AG09319 (cell line): ENCODE results near the gene APBB2.
A peak's percentile ranks its signal among the peaks of the same experiment; 100 is the strongest.

Source experiments
- DNase-seq: peaks from one replicate; pipeline ENCODE4 v3.0.0-alpha.2; 2010; ENCODE audit warnings: low read depth; ENCODE audit errors: extremely low read depth
- TF ChIP-seq, protein P1 (sequence below): IDR thresholded peaks from 2 replicates; pipeline ENCODE4 v1.5.1; 2011; ENCODE audit warnings: low read depth, mild to moderate bottlenecking, inconsistent platforms, low read length, moderate library complexity

APBB2 gene

DNA sequence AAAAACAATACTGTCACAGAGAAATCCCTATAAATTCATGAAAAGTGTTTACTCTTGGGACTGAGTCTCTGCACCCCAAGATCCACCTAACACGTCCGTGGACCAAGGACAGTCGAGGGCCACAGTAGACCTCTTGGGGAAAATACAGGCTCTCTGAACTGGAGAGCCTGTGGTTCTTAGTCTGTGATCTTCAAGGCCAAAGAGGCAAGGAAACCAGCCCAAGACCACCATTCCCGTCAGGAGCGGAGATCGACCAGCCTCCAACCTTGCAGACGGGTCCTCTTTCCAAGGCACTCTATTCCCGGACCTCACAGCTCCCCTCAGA, 1.6 kb upstream of the APBB2 start:
- no peak for DNase-seq
- TF ChIP-seq, protein P1, sequence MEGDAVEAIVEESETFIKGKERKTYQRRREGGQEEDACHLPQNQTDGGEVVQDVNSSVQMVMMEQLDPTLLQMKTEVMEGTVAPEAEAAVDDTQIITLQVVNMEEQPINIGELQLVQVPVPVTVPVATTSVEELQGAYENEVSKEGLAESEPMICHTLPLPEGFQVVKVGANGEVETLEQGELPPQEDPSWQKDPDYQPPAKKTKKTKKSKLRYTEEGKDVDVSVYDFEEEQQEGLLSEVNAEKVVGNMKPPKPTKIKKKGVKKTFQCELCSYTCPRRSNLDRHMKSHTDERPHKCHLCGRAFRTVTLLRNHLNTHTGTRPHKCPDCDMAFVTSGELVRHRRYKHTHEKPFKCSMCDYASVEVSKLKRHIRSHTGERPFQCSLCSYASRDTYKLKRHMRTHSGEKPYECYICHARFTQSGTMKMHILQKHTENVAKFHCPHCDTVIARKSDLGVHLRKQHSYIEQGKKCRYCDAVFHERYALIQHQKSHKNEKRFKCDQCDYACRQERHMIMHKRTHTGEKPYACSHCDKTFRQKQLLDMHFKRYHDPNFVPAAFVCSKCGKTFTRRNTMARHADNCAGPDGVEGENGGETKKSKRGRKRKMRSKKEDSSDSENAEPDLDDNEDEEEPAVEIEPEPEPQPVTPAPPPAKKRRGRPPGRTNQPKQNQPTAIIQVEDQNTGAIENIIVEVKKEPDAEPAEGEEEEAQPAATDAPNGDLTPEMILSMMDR, result no peak

DNA sequence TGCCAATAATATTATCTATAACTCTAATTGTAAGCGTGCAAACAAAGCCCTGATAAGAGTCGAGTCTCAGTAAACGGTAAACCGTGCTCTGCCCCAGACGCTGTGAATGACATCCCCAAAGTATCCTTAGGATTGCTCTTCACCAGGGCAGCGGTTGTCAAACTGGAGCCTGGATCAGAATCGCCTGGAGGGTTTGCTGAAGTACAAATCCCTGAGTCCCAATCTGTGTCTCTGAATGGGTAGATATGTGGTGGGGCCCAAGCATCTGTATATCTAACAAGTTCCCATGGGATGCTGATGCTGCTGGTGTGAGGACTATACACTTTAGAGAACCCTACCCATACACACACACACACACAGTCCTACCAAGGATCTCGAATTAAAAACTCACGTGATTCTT, 813 bp upstream of the APBB2 start:
- no peak for DNase-seq

DNA sequence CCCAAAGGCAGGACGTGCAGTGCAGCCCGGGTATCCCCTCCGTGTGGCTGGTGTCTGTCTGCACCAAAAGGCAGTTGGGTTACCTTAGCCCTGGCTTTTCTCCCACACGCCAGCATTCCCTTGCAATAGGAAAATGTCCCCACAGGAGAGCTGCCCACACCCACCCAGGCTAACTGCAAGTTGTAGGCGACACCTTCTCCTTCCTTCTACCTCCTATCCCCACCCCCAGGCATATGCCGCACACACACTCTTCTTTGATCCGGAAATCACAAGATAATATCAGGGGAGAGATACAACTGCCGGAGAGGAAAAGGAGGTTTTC, 444 bp upstream of the APBB2 start:
- no peak for DNase-seq
- TF ChIP-seq, protein P1, result no peak

More for the DNA sequence above, 813 bp upstream of the APBB2 start:
- TF ChIP-seq, protein P1, result no peak

DNA sequence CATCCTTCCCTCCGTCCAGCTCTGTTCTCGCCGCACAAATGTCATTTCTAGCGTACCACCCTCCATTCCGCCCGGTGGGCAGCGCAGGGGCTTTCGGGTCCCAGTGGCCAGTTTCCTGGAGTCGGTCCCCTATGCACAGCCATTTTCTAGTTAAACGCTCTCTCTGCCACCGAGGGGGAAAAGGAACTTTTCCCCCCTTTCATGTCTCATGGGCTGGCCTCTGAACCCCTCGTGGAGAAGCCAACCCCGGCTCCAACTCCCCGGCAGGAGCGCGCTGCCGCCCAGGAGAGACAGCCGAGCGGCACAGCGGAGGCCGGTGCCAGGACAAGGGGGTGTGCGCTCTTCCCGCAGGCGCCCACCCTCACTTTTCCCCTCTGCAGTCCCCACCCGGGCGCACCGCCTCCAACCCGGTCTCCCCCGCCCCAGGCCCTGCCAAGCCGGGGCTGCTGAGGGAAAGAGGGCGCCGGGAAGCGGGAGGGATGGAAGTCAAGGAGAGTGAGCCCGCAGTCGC, 662 bp downstream of the APBB2 start:
- TF ChIP-seq, protein P1, result no peak
- DNase-seq, result no peak

DNA sequence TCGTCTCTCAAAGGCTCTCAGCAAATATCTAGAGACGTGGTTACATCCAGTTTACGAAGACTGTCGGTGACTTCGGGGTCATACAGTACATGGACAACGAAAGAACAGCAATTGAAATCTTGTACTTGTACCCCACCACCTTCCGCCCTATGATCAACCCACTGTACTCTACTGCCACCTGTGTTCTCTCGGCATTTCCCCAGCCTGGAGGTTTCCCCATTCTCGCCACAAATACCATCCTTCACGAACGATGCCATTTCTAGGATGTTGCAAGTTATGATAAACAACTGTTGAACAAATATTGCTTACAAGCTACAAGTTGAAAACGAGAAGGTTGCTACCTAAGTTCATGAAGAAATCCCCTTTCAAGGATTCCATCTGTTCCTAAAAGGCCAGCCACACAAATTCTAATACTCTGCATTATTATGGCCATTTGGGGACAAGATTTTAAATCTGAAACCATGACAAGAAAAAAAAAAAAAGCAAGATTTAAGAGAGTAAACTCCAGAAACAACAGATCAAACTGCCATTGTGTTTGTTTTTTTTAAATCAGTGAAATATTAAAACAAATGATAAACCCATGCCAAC, 1.6 kb downstream of the APBB2 start:
- TF ChIP-seq, protein P1, result peak; percentile 76
- DNase-seq, result peak; percentile 31

DNA sequence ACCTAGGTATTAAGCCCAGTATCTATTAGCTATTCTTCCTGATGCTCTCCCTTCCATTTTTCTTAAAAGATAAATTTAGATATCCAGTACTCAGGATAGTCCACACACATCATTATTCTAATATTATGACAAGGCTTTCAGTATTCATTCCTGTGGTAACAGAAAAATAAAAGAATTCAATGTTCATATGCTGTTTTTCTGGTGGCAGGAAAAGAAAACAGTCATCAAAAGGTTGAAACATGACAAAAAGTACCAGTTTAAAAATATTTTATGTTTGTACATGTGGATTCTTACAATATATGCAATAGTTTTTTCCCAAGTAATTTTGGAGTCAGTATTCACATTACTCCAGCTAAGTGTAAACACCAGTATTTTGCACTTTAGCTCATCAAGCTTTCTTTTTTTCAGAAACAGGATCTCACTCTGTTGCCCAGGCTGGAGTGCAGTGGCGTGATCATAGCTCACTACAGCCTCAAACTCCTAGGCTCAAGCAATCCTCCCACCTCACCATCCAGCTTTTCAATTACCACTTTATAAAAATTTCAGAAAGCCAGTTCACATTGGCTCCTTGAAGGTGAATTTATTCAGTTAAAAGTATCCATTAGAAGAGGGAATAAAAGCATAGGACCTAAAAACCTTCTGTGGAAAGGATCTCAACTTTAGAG, 2.3 kb downstream of the APBB2 start:
- TF ChIP-seq, protein P1, result no peak
- DNase-seq, result no peak

DNA sequence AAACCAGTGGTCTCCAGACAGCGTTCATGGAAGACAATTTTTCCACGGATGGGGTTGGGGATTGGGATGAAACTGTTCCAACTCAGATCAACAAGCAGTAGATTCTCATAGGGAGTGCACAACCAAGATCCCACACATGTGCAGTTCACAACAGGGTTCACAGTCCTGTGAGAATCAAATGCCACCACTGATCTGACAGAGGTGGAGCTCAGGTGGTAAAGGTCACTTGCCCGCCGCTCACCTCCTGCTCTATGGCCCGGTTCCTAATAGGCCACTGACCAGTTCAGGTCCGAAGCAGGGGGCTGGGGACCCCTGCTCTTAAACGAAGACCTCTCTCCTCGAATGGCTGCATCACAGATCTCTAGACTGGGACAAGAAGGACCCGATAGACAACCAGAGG, 4.4 kb downstream of the APBB2 start:
- TF ChIP-seq, protein P1, result no peak
- no peak for DNase-seq
